SK-N-SH (cell line): Measurements from ENCODE around the gene KLHL35. TPM values are rescaled to one million over a fixed set of nuclear protein-coding genes. Genes with fewer than 3 reads are reported as not detected.

Experiments used
- CTCF ChIA-PET: fragments of 300-600, 350-600 bp; formaldehyde crosslinking; extraction: SDS; loops from one replicate; lab custom pipeline; 2021; lab: Yijun Ruan, JAX
- POLR2A ChIA-PET: fragments of 350-600 bp; sonication (Branson Sonifier 250); formaldehyde crosslinking; extraction: SDS; loops from one replicate; lab custom pipeline; 2020; ENCODE audit warnings: antibody characterized with exemption, inconsistent platforms; lab: Yijun Ruan, JAX
- DNase-seq: peaks from one replicate; pipeline ENCODE4 v3.0.0; 2012
- H2AFZ ChIP-seq: fragments of 200-600 bp; sonication (generic); 2 replicates; pipeline ENCODE4 v1.8.1; 2016; ENCODE audit warnings: antibody characterized with exemption, mild to moderate bottlenecking, low read depth
- H3F3A ChIP-seq: fragments of 200-600 bp; sonication (generic); replicated peaks from 2 replicates; pipeline ENCODE3; 2016; ENCODE audit warnings: antibody characterized with exemption, mild to moderate bottlenecking; ENCODE audit not compliant: insufficient read depth
- H3K27ac ChIP-seq, 2 experiments: fragments of 200-500 bp in 1 of 2; fragments of 200-600 bp in 1 of 2; sonication (Bioruptor generic) in 1 of 2; sonication (generic), shearing (Covaris generic) in 1 of 2; 2 replicates each; pipeline versions ENCODE4 v1.5.1 to v1.6.1; 2014 to 2016; ENCODE audit warnings: low read depth in 2 of 2, inconsistent platforms in 1 of 2, low read length in 1 of 2, mild to moderate bottlenecking in 1 of 2, mixed read lengths in 1 of 2
- H3K27me3 ChIP-seq: fragments of 200-600 bp; sonication (generic), shearing (Covaris generic); 2 replicates; pipeline ENCODE4 v1.6.1; 2016; ENCODE audit warnings: mixed run types; ENCODE audit not compliant: insufficient read depth
- H3K36me3 ChIP-seq, 2 experiments: fragments of 200-500 bp in 1 of 2; fragments of 200-600 bp in 1 of 2; sonication (Bioruptor generic) in 1 of 2; sonication (generic) in 1 of 2; replicated peaks in 1 of 2; 2 replicates each; pipeline versions ENCODE3 to v1.5.1; 2014 to 2016; ENCODE audit warnings: low read length in 1 of 2, mild to moderate bottlenecking in 1 of 2; ENCODE audit not compliant: insufficient read depth in 2 of 2, control insufficient read depth in 1 of 2
- H3K4me1 ChIP-seq, 2 experiments: fragments of 200-500 bp in 1 of 2; fragments of 200-600 bp in 1 of 2; sonication (Bioruptor generic) in 1 of 2; sonication (generic), shearing (Covaris generic) in 1 of 2; 2 replicates each; pipeline versions ENCODE4 v1.5.1 to v1.6.1; 2014 to 2016; ENCODE audit warnings: low read depth in 1 of 2, low read length in 1 of 2, mixed run types in 1 of 2; ENCODE audit not compliant: insufficient read depth in 2 of 2, control insufficient read depth in 1 of 2
- H3K4me2 ChIP-seq: fragments of 200-600 bp; sonication (generic), shearing (Covaris generic); 2 replicates; pipeline ENCODE4 v1.6.1; 2017; ENCODE audit warnings: mixed run types
- H3K4me3 ChIP-seq, 2 experiments: fragments of 200-500 bp in 1 of 2; fragments of 200-600 bp in 1 of 2; sonication (Bioruptor generic) in 1 of 2; sonication (generic), shearing (Covaris generic) in 1 of 2; 2 replicates each; pipeline versions ENCODE4 v1.5.1 to v1.8.1; 2014 to 2016; ENCODE audit warnings: low read depth in 2 of 2, inconsistent platforms in 1 of 2, low read length in 1 of 2, mild to moderate bottlenecking in 1 of 2, mixed read lengths in 1 of 2, moderate library complexity in 1 of 2
- H3K79me2 ChIP-seq: fragments of 200-600 bp; sonication (generic); 2 replicates; pipeline ENCODE4 v1.8.1; 2017; ENCODE audit warnings: mild to moderate bottlenecking; ENCODE audit not compliant: insufficient read depth
- H3K9ac ChIP-seq: fragments of 200-600 bp; sonication (generic); 2 replicates; pipeline ENCODE4 v1.6.1; 2017; ENCODE audit warnings: mixed run types
- H3K9me2 ChIP-seq: fragments of 200-600 bp; sonication (generic); 2 replicates; pipeline ENCODE4 v1.6.1; 2017; ENCODE audit warnings: mixed run types
- H3K9me3 ChIP-seq: fragments of 200-600 bp; sonication (generic); 2 replicates; pipeline ENCODE4 v1.6.1; 2017; ENCODE audit warnings: mixed run types, mild to moderate bottlenecking, moderate library complexity
- H4K20me1 ChIP-seq: fragments of 200-600 bp; sonication (generic); 2 replicates; pipeline ENCODE4 v1.6.1; 2017; ENCODE audit warnings: mild to moderate bottlenecking, mixed run types; ENCODE audit not compliant: insufficient read depth
- CTCF ChIP-seq: fragments of 200-600 bp; sonication (generic); IDR thresholded peaks from 2 replicates; pipeline ENCODE4 v1.6.1; 2017; ENCODE audit warnings: antibody characterized with exemption, mild to moderate bottlenecking, moderate library complexity
- IRF3 ChIP-seq: fragments of 150-350 bp; IDR thresholded peaks from 2 replicates; pipeline ENCODE4 v1.6.1; 2016; ENCODE audit warnings: mild to moderate bottlenecking, low read depth, low read length
- MAX ChIP-seq: IDR thresholded peaks from 2 replicates; pipeline ENCODE4 v1.4.0; 2012; ENCODE audit warnings: low read depth
- MEF2A ChIP-seq: IDR thresholded peaks from 2 replicates; pipeline ENCODE4 v1.4.0; 2012; ENCODE audit warnings: low read depth, borderline replicate concordance
- MXI1 ChIP-seq: IDR thresholded peaks from 2 replicates; pipeline ENCODE4 v1.6.1; 2012; ENCODE audit warnings: mild to moderate bottlenecking, low read depth, low read length, improper control_type of control experiment
- POLR2AphosphoS5 ChIP-seq: IDR thresholded peaks from 2 replicates; pipeline ENCODE4 v1.6.1; 2012; ENCODE audit warnings: low read depth, low read length
- RAD21 ChIP-seq: IDR thresholded peaks from 2 replicates; pipeline ENCODE4 v1.6.1; 2012; ENCODE audit warnings: mild to moderate bottlenecking, low read length
- RCOR1 ChIP-seq: fragments of 150-350 bp; IDR thresholded peaks from 2 replicates; pipeline ENCODE4 v1.6.1; 2017; ENCODE audit warnings: antibody characterized with exemption, low read length
- REST ChIP-seq: IDR thresholded peaks from 2 replicates; pipeline ENCODE4 v1.6.1; 2012; ENCODE audit warnings: mild to moderate bottlenecking, low read depth, low read length, moderate library complexity
- SMC3 ChIP-seq: IDR thresholded peaks from 2 replicates; pipeline ENCODE4 v1.6.1; 2012; ENCODE audit warnings: low read depth, low read length, improper control_type of control experiment
- TCF12 ChIP-seq: IDR thresholded peaks from 2 replicates; pipeline ENCODE4 v1.4.0; 2012
- TEAD4 ChIP-seq: IDR thresholded peaks from 2 replicates; pipeline ENCODE4 v1.4.0; 2012; ENCODE audit warnings: mild to moderate bottlenecking, borderline replicate concordance; ENCODE audit not compliant: insufficient read depth
- USF2 ChIP-seq: fragments of 150-350 bp; IDR thresholded peaks from 2 replicates; pipeline ENCODE4 v1.6.1; 2017; ENCODE audit warnings: antibody characterized with exemption, low read length, low read depth, borderline replicate concordance
- YY1 ChIP-seq: IDR thresholded peaks from 2 replicates; pipeline ENCODE4 v1.4.0; 2012; ENCODE audit warnings: low read depth, mild to moderate bottlenecking
- WGBS: methylation state at CpG from one replicate; pipeline ENCODE4 v1.1.6; 2017; ENCODE audit warnings: low lambda C conversion rate; 5-methylcytosine and 5-hydroxymethylcytosine counted together
- polyA plus RNA-seq, 3 experiments: library from polyadenylated mRNA; depleted of rRNA; stranded (reverse); fragments of >200 nt; gene quantifications; 2 replicates each; pipeline ENCODE4 v1.2.3, GENCODE V29; 2012

The KLHL35 gene
- polyA plus RNA-seq, 1 of the 3 experiments (the other 2 are of a cell fraction): 1.7 TPM

GRCh38 chr11:75481922-75482606 lies 49.1 kb upstream of the KLHL35 start:
- no peaks in the 10 kb centered on the region for H3K79me2 ChIP-seq
- H3K27ac ChIP-seq: no peak overlapping the region
- no peaks in the 10 kb centered on the region for H3K36me3 ChIP-seq
- 87% methylated on average over 12 of the region's 12 CpGs for WGBS
- no peaks in the 10 kb centered on the region for H3K9me3 ChIP-seq
- DNase-seq: no peak
- no peak overlapping the region for H2AFZ ChIP-seq
- H3F3A ChIP-seq: no peaks in the 10 kb centered on the region
- TF ChIP-seq REST (no peak), MAX (no peak), YY1 (no peak), IRF3 (no peak), TCF12 (no peak), CTCF (no peak), POLR2AphosphoS5 (no peak), MXI1 (no peak), USF2 (no peak), RAD21 (no peak), TEAD4 (no peak), MEF2A (no peak), SMC3 (no peak), RCOR1 (no peak)
- no peaks in the 10 kb centered on the region for H4K20me1 ChIP-seq
- H3K4me1 ChIP-seq: no peaks in the 10 kb centered on the region
- CTCF ChIA-PET: interaction anchor here (1.1 kb wide), 1 partner anchor 36 kb away, joined by 3 read pairs; no protein-coding TSS in a partner anchor
- POLR2A ChIA-PET: no interaction called here
- H3K9ac ChIP-seq: no peak overlapping the region
- H3K27me3 ChIP-seq: no peaks in the 10 kb centered on the region
- H3K4me3 ChIP-seq: no peak overlapping the region
- H3K4me2 ChIP-seq: no peak overlapping the region
- no peaks in the 10 kb centered on the region for H3K9me2 ChIP-seq
